GM23338 (cell line): ENCODE measurements around the gene VNN1. TPM values are rescaled to one million over a fixed set of nuclear protein-coding genes. Genes with fewer than 3 reads are reported as not detected.

ENCODE experiments used
- ATAC-seq: fragments of 200-7000 bp; cut with Tn5 transposase; 3 replicates; pipeline ENCODE4 v1.9.1; 2020
- DNase-seq: peaks from one replicate; pipeline ENCODE4 v3.0.0-alpha.2; 2015; ENCODE audit warnings: low spot score
- H2AFZ ChIP-seq: fragments of 200-600 bp; sonication (generic); 2 replicates; pipeline ENCODE4 v1.8.0; 2016; ENCODE audit warnings: antibody characterized with exemption, mild to moderate bottlenecking, moderate library complexity
- H3F3A ChIP-seq: fragments of 200-600 bp; sonication (generic); replicated peaks from 2 replicates; pipeline ENCODE4 v1.8.0; 2017; ENCODE audit warnings: antibody characterized with exemption, mixed run types, low read depth
- H3K27ac ChIP-seq: fragments of 200-600 bp; sonication (generic); 2 replicates; pipeline ENCODE4 v1.6.1; 2016; ENCODE audit warnings: low read depth
- H3K27me3 ChIP-seq: fragments of 200-600 bp; sonication (generic); 2 replicates; pipeline ENCODE4 v1.8.0; 2016; ENCODE audit warnings: mild to moderate bottlenecking, mixed run types, moderate library complexity; ENCODE audit not compliant: insufficient read depth
- H3K36me3 ChIP-seq: fragments of 200-600 bp; sonication (generic); 2 replicates; pipeline ENCODE4 v1.8.0; 2016; ENCODE audit warnings: mild to moderate bottlenecking; ENCODE audit not compliant: insufficient read depth
- H3K4me1 ChIP-seq: fragments of 200-600 bp; sonication (generic); 2 replicates; pipeline ENCODE4 v1.8.0; 2016; ENCODE audit warnings: mild to moderate bottlenecking, moderate library complexity; ENCODE audit not compliant: insufficient read depth
- H3K4me2 ChIP-seq: fragments of 200-600 bp; sonication (generic); 2 replicates; pipeline ENCODE4 v1.7.1; 2017; ENCODE audit warnings: mixed run types
- H3K4me3 ChIP-seq: fragments of 200-600 bp; sonication (generic); 2 replicates; pipeline ENCODE4 v1.6.1; 2016; ENCODE audit warnings: mixed run types
- H3K79me2 ChIP-seq: fragments of 200-600 bp; sonication (generic); replicated peaks from 2 replicates; pipeline ENCODE4 v1.8.0; 2017; ENCODE audit warnings: mild to moderate bottlenecking; ENCODE audit not compliant: insufficient read depth
- H3K9me2 ChIP-seq: fragments of 200-600 bp; sonication (generic); 2 replicates; pipeline ENCODE4 v1.8.0; 2017; ENCODE audit not compliant: insufficient read depth
- H4K20me1 ChIP-seq: fragments of 200-600 bp; sonication (generic); replicated peaks from 2 replicates; pipeline ENCODE4 v1.8.0; 2017; ENCODE audit warnings: mild to moderate bottlenecking; ENCODE audit not compliant: insufficient read depth
- H3K27ac Mint-ChIP-seq: 2 replicates; pipeline ENCODE4 v1.8.0; 2020; ENCODE audit warnings: inconsistent platforms, mild to moderate bottlenecking, moderate library complexity, mixed read lengths
- H3K27me3 Mint-ChIP-seq: 3 replicates; pipeline ENCODE4 v1.8.0; 2022; ENCODE audit warnings: low read depth, mild to moderate bottlenecking, moderate library complexity, mixed read lengths, inconsistent platforms; ENCODE audit not compliant: insufficient read depth, poor library complexity
- H3K36me3 Mint-ChIP-seq: 3 replicates; pipeline ENCODE4 v1.8.0; 2021; ENCODE audit warnings: low read depth, mild to moderate bottlenecking, inconsistent platforms, moderate library complexity, mixed read lengths
- H3K4me1 Mint-ChIP-seq: 3 replicates; pipeline ENCODE4 v1.8.0; 2020; ENCODE audit warnings: mild to moderate bottlenecking, inconsistent platforms, mixed read lengths
- H3K4me3 Mint-ChIP-seq: 3 replicates; pipeline ENCODE4 v1.8.0; 2021; ENCODE audit warnings: moderate library complexity, mild to moderate bottlenecking, inconsistent platforms, mixed read lengths
- H3K9me3 Mint-ChIP-seq: 3 replicates; pipeline ENCODE4 v1.8.0; 2020; ENCODE audit warnings: moderate library complexity, mild to moderate bottlenecking, inconsistent platforms, mixed read lengths
- CREB1 ChIP-seq: fragments of 250-450 bp; sonication (Bioruptor Pico); IDR thresholded peaks from 2 replicates; pipeline ENCODE4 v1.5.0; 2020; ENCODE audit warnings: low read depth, mild to moderate bottlenecking, moderate library complexity
- EZH2 ChIP-seq: fragments of 200-600 bp; sonication (generic); IDR thresholded peaks from one replicate; pipeline ENCODE4 v1.8.0; 2017; ENCODE audit warnings: antibody characterized with exemption, mild to moderate bottlenecking, low read depth; ENCODE audit not compliant: unreplicated experiment
- EZH2phosphoT487 ChIP-seq: fragments of 200-600 bp; sonication (generic); IDR thresholded peaks from one replicate; pipeline ENCODE4 v1.8.1; 2018; ENCODE audit warnings: antibody characterized with exemption; ENCODE audit not compliant: unreplicated experiment
- JUNB ChIP-seq: IDR thresholded peaks from one replicate; pipeline ENCODE4 v1.6.1; 2016; ENCODE audit warnings: antibody characterized with exemption; ENCODE audit not compliant: unreplicated experiment
- NANOG ChIP-seq: IDR thresholded peaks from 2 replicates; pipeline ENCODE4 v1.6.1; 2016; ENCODE audit warnings: antibody characterized with exemption, borderline replicate concordance
- POLR2AphosphoS5 ChIP-seq: IDR thresholded peaks from 2 replicates; pipeline ENCODE4 v1.6.1; 2016; ENCODE audit warnings: antibody characterized with exemption, low read depth
- STAT1 ChIP-seq: IDR thresholded peaks from one replicate; pipeline ENCODE4 v1.6.1; 2016; ENCODE audit warnings: antibody characterized with exemption; ENCODE audit not compliant: unreplicated experiment
- ZNF114 ChIP-seq: fragments of 250-450 bp; sonication (Bioruptor Pico); IDR thresholded peaks from 2 replicates; pipeline ENCODE4 v1.5.0; 2020; ENCODE audit warnings: mild to moderate bottlenecking, moderate library complexity
- polyA plus RNA-seq: library from polyadenylated mRNA; unstranded; fragments of >200 nt; fragmentation: Nextera tagmentation; extraction: Ambion mirVana; gene quantifications from 2 replicates; pipeline ENCODE4 v1.2.1, GENCODE V29; 2016
- total RNA-seq: library from RNA; depleted of rRNA; stranded (reverse); fragments of >200 nt; shearing (Covaris generic); gene quantifications from 2 replicates; pipeline ENCODE4 v1.2.3, GENCODE V29; 2014
- TF ChIP-seq, protein P1 (sequence below): IDR thresholded peaks from 2 replicates; pipeline ENCODE4 v1.6.1; 2016; ENCODE audit warnings: antibody characterized with exemption
- TF ChIP-seq, protein P2 (sequence below): fragments of 250-450 bp; sonication (Bioruptor Pico); IDR thresholded peaks from 2 replicates; pipeline ENCODE4 v1.5.0; 2020; ENCODE audit warnings: mild to moderate bottlenecking, moderate library complexity
- TF ChIP-seq, protein P3 (sequence below): IDR thresholded peaks from one replicate; pipeline ENCODE4 v1.6.1; 2018; ENCODE audit warnings: antibody characterized with exemption; ENCODE audit not compliant: unreplicated experiment

VNN1 gene
- total and polyA plus RNA-seq, 2 experiments from 2014 or later = not detected

DNA sequence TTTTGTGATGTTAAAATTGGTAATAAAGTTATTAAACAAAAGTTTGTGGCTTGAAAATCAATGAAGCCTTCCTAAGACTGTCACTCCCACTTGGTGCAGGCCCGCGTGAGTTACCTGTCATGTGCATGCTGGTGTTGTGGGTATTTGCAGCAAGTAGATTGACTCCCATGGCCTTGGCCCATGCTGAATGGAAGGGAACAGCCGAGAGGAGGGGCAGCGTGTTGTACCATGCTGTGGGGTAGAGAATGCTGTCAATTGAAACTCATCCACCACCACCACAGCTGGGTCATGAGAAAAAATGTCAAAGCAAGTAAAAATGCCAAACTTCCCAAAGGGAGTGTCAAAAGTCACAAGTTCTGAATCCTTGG, 12.7 kb upstream of the VNN1 start (continued):
- no peak for TF ChIP-seq POLR2AphosphoS5
- TF ChIP-seq, protein P1, sequence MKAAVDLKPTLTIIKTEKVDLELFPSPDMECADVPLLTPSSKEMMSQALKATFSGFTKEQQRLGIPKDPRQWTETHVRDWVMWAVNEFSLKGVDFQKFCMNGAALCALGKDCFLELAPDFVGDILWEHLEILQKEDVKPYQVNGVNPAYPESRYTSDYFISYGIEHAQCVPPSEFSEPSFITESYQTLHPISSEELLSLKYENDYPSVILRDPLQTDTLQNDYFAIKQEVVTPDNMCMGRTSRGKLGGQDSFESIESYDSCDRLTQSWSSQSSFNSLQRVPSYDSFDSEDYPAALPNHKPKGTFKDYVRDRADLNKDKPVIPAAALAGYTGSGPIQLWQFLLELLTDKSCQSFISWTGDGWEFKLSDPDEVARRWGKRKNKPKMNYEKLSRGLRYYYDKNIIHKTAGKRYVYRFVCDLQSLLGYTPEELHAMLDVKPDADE = no peak
- no peak for TF ChIP-seq ZNF114 (CRISPR knock-in tag)
- no peak for TF ChIP-seq STAT1
- TF ChIP-seq EZH2 = no peak

DNA sequence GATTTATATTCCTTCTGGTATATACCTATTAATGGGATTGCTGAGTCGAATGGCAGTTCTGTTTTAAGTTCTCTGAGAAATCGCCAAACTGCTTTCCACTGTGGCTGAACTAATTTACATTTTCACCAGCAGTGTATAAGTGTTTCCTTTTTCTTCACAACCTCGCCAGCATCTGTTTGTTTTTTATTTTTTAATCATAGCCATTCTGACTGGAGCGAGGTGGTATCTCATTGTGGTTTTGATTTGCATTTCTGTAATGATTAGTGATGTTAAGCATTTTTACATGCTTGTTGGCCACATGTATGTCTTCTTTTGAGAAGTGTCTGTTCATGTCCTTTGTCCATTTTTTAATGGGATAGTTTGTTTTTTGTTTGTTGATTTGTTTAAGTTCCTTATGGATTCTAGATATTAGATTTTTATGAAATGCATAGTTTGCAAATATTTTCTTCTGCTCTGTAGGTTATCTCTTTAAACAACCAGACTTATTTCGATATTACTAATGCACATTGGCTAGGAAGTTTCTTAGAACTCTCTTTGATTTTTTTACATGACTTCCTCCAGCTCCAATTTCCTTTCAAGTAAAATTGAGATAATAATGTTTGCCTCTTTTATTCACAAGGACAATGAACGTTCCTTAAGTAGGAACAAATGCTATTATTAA, 12.2 kb upstream of the VNN1 start:
- H3K36me3 Mint-ChIP-seq = no peaks in the 10 kb centered on the region
- no peak overlapping the region for H3K4me3 Mint-ChIP-seq
- no peaks in the 10 kb centered on the region for H3K9me2 ChIP-seq
- no peaks in the 10 kb centered on the region for H3K27me3 ChIP-seq
- H3K27ac Mint-ChIP-seq = no peak overlapping the region
- no peak overlapping the region for H2AFZ ChIP-seq
- no peak for DNase-seq
- H3K9me3 Mint-ChIP-seq = no peaks in the 10 kb centered on the region
- no peaks in the 10 kb centered on the region for H3F3A ChIP-seq
- ATAC-seq = no peak
- H3K4me1 ChIP-seq = no peaks in the 10 kb centered on the region
- no peak overlapping the region for H3K4me3 ChIP-seq
- H3K36me3 ChIP-seq = no peaks in the 10 kb centered on the region
- no peak overlapping the region for H3K27ac ChIP-seq
- no peaks in the 10 kb centered on the region; the same call in 1 of the 3 replicates for H3K4me1 Mint-ChIP-seq
- H3K4me2 ChIP-seq = no peak overlapping the region
- TF ChIP-seq NANOG (no peak), EZH2 (no peak), CREB1 (CRISPR knock-in tag) (no peak), JUNB (no peak), ZNF114 (CRISPR knock-in tag) (no peak), EZH2phosphoT487 (no peak), STAT1 (no peak)
- TF ChIP-seq, protein P2, sequence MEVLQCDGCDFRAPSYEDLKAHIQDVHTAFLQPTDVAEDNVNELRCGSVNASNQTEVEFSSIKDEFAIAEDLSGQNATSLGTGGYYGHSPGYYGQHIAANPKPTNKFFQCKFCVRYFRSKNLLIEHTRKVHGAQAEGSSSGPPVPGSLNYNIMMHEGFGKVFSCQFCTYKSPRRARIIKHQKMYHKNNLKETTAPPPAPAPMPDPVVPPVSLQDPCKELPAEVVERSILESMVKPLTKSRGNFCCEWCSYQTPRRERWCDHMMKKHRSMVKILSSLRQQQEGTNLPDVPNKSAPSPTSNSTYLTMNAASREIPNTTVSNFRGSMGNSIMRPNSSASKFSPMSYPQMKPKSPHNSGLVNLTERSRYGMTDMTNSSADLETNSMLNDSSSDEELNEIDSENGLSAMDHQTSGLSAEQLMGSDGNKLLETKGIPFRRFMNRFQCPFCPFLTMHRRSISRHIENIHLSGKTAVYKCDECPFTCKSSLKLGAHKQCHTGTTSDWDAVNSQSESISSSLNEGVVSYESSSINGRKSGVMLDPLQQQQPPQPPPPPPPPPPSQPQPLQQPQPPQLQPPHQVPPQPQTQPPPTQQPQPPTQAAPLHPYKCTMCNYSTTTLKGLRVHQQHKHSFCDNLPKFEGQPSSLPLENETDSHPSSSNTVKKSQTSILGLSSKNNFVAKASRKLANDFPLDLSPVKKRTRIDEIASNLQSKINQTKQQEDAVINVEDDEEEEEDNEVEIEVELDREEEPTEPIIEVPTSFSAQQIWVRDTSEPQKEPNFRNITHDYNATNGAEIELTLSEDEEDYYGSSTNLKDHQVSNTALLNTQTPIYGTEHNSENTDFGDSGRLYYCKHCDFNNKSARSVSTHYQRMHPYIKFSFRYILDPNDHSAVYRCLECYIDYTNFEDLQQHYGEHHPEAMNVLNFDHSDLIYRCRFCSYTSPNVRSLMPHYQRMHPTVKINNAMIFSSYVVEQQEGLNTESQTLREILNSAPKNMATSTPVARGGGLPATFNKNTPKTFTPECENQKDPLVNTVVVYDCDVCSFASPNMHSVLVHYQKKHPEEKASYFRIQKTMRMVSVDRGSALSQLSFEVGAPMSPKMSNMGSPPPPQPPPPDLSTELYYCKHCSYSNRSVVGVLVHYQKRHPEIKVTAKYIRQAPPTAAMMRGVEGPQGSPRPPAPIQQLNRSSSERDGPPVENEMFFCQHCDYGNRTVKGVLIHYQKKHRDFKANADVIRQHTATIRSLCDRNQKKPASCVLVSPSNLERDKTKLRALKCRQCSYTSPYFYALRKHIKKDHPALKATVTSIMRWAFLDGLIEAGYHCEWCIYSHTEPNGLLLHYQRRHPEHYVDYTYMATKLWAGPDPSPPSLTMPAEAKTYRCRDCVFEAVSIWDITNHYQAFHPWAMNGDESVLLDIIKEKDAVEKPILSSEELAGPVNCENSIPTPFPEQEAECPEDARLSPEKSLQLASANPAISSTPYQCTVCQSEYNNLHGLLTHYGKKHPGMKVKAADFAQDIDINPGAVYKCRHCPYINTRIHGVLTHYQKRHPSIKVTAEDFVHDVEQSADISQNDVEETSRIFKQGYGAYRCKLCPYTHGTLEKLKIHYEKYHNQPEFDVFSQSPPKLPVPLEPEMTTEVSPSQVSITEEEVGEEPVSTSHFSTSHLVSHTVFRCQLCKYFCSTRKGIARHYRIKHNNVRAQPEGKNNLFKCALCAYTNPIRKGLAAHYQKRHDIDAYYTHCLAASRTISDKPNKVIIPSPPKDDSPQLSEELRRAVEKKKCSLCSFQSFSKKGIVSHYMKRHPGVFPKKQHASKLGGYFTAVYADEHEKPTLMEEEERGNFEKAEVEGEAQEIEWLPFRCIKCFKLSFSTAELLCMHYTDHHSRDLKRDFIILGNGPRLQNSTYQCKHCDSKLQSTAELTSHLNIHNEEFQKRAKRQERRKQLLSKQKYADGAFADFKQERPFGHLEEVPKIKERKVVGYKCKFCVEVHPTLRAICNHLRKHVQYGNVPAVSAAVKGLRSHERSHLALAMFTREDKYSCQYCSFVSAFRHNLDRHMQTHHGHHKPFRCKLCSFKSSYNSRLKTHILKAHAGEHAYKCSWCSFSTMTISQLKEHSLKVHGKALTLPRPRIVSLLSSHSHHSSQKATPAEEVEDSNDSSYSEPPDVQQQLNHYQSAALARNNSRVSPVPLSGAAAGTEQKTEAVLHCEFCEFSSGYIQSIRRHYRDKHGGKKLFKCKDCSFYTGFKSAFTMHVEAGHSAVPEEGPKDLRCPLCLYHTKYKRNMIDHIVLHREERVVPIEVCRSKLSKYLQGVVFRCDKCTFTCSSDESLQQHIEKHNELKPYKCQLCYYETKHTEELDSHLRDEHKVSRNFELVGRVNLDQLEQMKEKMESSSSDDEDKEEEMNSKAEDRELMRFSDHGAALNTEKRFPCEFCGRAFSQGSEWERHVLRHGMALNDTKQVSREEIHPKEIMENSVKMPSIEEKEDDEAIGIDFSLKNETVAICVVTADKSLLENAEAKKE (CRISPR knock-in tag) = no peak
- TF ChIP-seq, protein P3, sequence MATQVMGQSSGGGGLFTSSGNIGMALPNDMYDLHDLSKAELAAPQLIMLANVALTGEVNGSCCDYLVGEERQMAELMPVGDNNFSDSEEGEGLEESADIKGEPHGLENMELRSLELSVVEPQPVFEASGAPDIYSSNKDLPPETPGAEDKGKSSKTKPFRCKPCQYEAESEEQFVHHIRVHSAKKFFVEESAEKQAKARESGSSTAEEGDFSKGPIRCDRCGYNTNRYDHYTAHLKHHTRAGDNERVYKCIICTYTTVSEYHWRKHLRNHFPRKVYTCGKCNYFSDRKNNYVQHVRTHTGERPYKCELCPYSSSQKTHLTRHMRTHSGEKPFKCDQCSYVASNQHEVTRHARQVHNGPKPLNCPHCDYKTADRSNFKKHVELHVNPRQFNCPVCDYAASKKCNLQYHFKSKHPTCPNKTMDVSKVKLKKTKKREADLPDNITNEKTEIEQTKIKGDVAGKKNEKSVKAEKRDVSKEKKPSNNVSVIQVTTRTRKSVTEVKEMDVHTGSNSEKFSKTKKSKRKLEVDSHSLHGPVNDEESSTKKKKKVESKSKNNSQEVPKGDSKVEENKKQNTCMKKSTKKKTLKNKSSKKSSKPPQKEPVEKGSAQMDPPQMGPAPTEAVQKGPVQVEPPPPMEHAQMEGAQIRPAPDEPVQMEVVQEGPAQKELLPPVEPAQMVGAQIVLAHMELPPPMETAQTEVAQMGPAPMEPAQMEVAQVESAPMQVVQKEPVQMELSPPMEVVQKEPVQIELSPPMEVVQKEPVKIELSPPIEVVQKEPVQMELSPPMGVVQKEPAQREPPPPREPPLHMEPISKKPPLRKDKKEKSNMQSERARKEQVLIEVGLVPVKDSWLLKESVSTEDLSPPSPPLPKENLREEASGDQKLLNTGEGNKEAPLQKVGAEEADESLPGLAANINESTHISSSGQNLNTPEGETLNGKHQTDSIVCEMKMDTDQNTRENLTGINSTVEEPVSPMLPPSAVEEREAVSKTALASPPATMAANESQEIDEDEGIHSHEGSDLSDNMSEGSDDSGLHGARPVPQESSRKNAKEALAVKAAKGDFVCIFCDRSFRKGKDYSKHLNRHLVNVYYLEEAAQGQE = no peak
- H4K20me1 ChIP-seq = no peaks in the 10 kb centered on the region
- H3K79me2 ChIP-seq = no peaks in the 10 kb centered on the region
- no peaks in the 10 kb centered on the region for H3K27me3 Mint-ChIP-seq
